WTC11 (cell line): ENCODE data around the gene METTL21A.

ENCODE experiments used
- ATF1 ChIP-seq: sonication (generic); formaldehyde crosslinking; IDR thresholded peaks from 2 replicates; pipeline ENCODE4 v1.8.1; 2023; ENCODE audit warnings: mild to moderate bottlenecking, moderate library complexity, missing genetic modification reagents
- ESRRA ChIP-seq: sonication (generic); formaldehyde crosslinking; IDR thresholded peaks from 2 replicates; pipeline ENCODE4 v1.8.1; 2022; ENCODE audit warnings: mild to moderate bottlenecking, missing genetic modification reagents, borderline replicate concordance
- MYBL2 ChIP-seq: sonication (generic); formaldehyde crosslinking; IDR thresholded peaks from 2 replicates; pipeline ENCODE4 v1.8.1; 2023; ENCODE audit warnings: mild to moderate bottlenecking, moderate library complexity, missing genetic modification reagents
- NFYB ChIP-seq: sonication (generic); formaldehyde crosslinking; conservative IDR thresholded peaks from 2 replicates; pipeline ENCODE4 v1.8.0; 2022; ENCODE audit warnings: low read depth, missing genetic modification reagents
- NR1H2 ChIP-seq: sonication (generic); formaldehyde crosslinking; IDR thresholded peaks from 2 replicates; pipeline ENCODE4 v1.9.0; 2021; ENCODE audit warnings: mild to moderate bottlenecking, moderate library complexity, missing genetic modification reagents
- RORB ChIP-seq: fragments of 250-450 bp; sonication (Bioruptor Pico); IDR thresholded peaks from 2 replicates; pipeline ENCODE4 v1.9.0; 2021; ENCODE audit warnings: mild to moderate bottlenecking
- USF2 ChIP-seq: sonication (generic); formaldehyde crosslinking; IDR thresholded peaks from 2 replicates; pipeline ENCODE4 v1.8.1; 2023; ENCODE audit warnings: mild to moderate bottlenecking, missing genetic modification reagents, moderate library complexity
- ZNF121 ChIP-seq: sonication (generic); formaldehyde crosslinking; IDR thresholded peaks from 2 replicates; pipeline ENCODE4 v1.8.0; 2023; ENCODE audit warnings: missing genetic modification reagents
- TF ChIP-seq, protein P1 (sequence below): fragments of 200-600 bp; IDR thresholded peaks from 2 replicates; pipeline ENCODE4 v1.8.0; 2022; ENCODE audit warnings: antibody characterized with exemption

DNA sequence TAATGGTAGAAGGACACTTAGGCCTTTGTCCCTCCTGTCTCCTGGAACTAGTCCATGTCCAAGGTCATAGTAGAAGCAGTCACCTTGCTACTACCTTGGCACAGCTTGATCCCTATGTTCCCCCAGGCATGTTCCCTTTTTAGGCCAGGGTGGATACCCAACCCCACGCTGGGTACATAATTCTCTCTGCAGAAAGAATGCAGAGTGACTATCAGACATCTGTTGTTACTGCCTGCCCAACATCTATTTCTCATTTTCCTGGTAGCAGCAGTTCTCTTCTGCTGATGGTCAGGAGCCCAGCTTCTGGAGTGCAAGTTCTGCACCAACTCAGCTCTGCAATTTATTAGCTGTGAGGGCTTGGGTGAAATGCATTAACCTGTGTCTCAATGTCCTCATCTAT, 4.4 kb upstream of the METTL21A start:
- TF ChIP-seq ESRRA (CRISPR knock-in tag) (no peak), ATF1 (CRISPR knock-in tag) (no peak), RORB (no peak), USF2 (CRISPR knock-in tag) (no peak), ZNF121 (CRISPR knock-in tag) (no peak), NR1H2 (CRISPR knock-in tag) (no peak), NFYB (CRISPR knock-in tag) (no peak), MYBL2 (CRISPR knock-in tag) (no peak)
- TF ChIP-seq, protein P1, sequence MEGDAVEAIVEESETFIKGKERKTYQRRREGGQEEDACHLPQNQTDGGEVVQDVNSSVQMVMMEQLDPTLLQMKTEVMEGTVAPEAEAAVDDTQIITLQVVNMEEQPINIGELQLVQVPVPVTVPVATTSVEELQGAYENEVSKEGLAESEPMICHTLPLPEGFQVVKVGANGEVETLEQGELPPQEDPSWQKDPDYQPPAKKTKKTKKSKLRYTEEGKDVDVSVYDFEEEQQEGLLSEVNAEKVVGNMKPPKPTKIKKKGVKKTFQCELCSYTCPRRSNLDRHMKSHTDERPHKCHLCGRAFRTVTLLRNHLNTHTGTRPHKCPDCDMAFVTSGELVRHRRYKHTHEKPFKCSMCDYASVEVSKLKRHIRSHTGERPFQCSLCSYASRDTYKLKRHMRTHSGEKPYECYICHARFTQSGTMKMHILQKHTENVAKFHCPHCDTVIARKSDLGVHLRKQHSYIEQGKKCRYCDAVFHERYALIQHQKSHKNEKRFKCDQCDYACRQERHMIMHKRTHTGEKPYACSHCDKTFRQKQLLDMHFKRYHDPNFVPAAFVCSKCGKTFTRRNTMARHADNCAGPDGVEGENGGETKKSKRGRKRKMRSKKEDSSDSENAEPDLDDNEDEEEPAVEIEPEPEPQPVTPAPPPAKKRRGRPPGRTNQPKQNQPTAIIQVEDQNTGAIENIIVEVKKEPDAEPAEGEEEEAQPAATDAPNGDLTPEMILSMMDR = no peak
